ENCODE data around the gene MYF5. TPM values are rescaled to one million over a fixed set of nuclear protein-coding genes. Genes with fewer than 3 reads are reported as not detected.

Gene MYF5
- total RNA-seq, 1 experiment from 2014 or later = not detected

GRCh38 chr12:80766210-80766609, 49.5 kb downstream of the MYF5 start:
- no CpG with 5 or more reads among the region's 1 CpG for WGBS (ENCODE audit: extremely low coverage, insufficient read length, low lambda C conversion rate)
- peak overlapping the region in 2 of 3 experiments; percentile 29 to 79; a peak in 4 of 7 replicates for H3K27ac Mint-ChIP-seq

More at GRCh38 chr12:80766210-80766609, 49.5 kb downstream of the MYF5 start:
- H3K27me3 Mint-ChIP-seq (ENCODE audit: low read depth) = no peaks in the 10 kb centered on the region
- H3K4me2 ChIP-seq (ENCODE audit: insufficient read depth, insufficient read length, low read length) = no peak overlapping the region
- H2BK20ac ChIP-seq (ENCODE audit: low read depth, low read length, poor library complexity, severe bottlenecking) = no peak overlapping the region
- no peak overlapping the region for H2AFZ ChIP-seq (ENCODE audit: low read length)
- no peak overlapping the region for H2BK12ac ChIP-seq (ENCODE audit: insufficient read length, low read depth, low read length)
- no peak overlapping the region for H3K14ac ChIP-seq (ENCODE audit: insufficient read depth, low read length)
- no peak overlapping the region for H4K91ac ChIP-seq (ENCODE audit: insufficient read length, low read depth, low read length)
- no peak overlapping the region for H3K56ac ChIP-seq (ENCODE audit: insufficient read length, low read depth, low read length)
- no peak overlapping the region for H4K8ac ChIP-seq (replicated peaks; ENCODE audit: insufficient read length, low read depth, low read length)
- H3K4me1 Mint-ChIP-seq = peaks cover 60 to 61% of the 10 kb centered on the region in 2 experiments
- H3K27me3 ChIP-seq (ENCODE audit: insufficient read depth, low read length) = no peaks in the 10 kb centered on the region
- peaks cover 9% of the 10 kb centered on the region; the same call in 1 of the 2 replicates for H3K4me1 ChIP-seq (ENCODE audit: insufficient read depth, low read length)
- no peaks in the 10 kb centered on the region for H3K9me3 Mint-ChIP-seq
- no peak overlapping the region for H2BK15ac ChIP-seq (ENCODE audit: low read depth, low read length)
- H3K9me3 ChIP-seq (ENCODE audit: control insufficient read depth, low read depth, low read length) = no peaks in the 10 kb centered on the region
- H4K20me1 ChIP-seq (ENCODE audit: control insufficient read depth, insufficient read depth, insufficient read length) = no peaks in the 10 kb centered on the region
- no peaks in the 10 kb centered on the region for H3K79me2 ChIP-seq (ENCODE audit: insufficient read depth, low read length)
- H3K23ac ChIP-seq (ENCODE audit: insufficient read length, low read depth, low read length) = no peak overlapping the region
- H3K18ac ChIP-seq (ENCODE audit: insufficient read length, low read depth, low read length) = no peak overlapping the region
- H3K23me2 ChIP-seq (ENCODE audit: insufficient read length, low read depth, low read length, poor library complexity, severe bottlenecking) = no peaks in the 10 kb centered on the region
- H2BK120ac ChIP-seq (ENCODE audit: low read depth, low read length, poor library complexity, severe bottlenecking) = no peak overlapping the region
- no peak for DNase-seq
- no peak overlapping the region for H3T11ph ChIP-seq (ENCODE audit: low read length)
- no peak overlapping the region for H3K9ac ChIP-seq (ENCODE audit: extremely low read depth, insufficient read length, low read length)
- no peak overlapping the region for H3K27ac ChIP-seq (ENCODE audit: insufficient read length, low read depth, low read length)
- H2AK5ac ChIP-seq (ENCODE audit: insufficient read length, low read length) = no peak overlapping the region
- no peak for TF ChIP-seq CTCF (conservative IDR thresholded peaks at IDR 0.05)
- H3K4ac ChIP-seq (ENCODE audit: low read depth, low read length) = no peak overlapping the region
- no peak overlapping the region for H2BK5ac ChIP-seq (ENCODE audit: insufficient read length, low read length)
- H4K5ac ChIP-seq (ENCODE audit: insufficient read length, low read depth, low read length) = no peak overlapping the region
- H3K4me3 Mint-ChIP-seq = no peak overlapping the region; a peak in 1 of 5 replicates
- no peaks in the 10 kb centered on the region for H3K79me1 ChIP-seq (ENCODE audit: insufficient read depth, low read depth, low read length, poor library complexity, severe bottlenecking)
- no peaks in the 10 kb centered on the region for H3K36me3 Mint-ChIP-seq (ENCODE audit: insufficient read depth in 1 of 3, low read depth in 3 of 3)

Measured in H9 (cell line).